ENCODE results near the gene CDK17. TPM values are rescaled to one million over a fixed set of nuclear protein-coding genes. Genes with fewer than 3 reads are reported as not detected.

Gene CDK17
- total RNA-seq, 2 donors from 2014 or later = 36.2 to 39.9 TPM

GRCh38 chr12:96366381-96366654 lies 33.9 kb downstream of the CDK17 start:
- Mint-ChIP-seq H3K27ac (no peak overlapping the region), H3K4me1 (peaks cover 34% of the 10 kb centered on the region), H3K4me3 (no peak overlapping the region), H3K36me3 (ENCODE audit: low read depth) (no peaks in the 10 kb centered on the region), H3K27me3 (ENCODE audit: insufficient read depth) (no peaks in the 10 kb centered on the region), H3K9me3 (no peaks in the 10 kb centered on the region)
- WGBS, 2 experiments (ENCODE audit: insufficient coverage in 1 of 2, insufficient read length in 1 of 2) = 90 to 94% methylated on average over 2 of the region's 2 CpGs
- Histone ChIP-seq H3K27ac (ENCODE audit: low read depth, low read length) (no peak overlapping the region), H3K4me1 (ENCODE audit: control insufficient read depth, insufficient read depth, low read length) (peaks cover 8% of the 10 kb centered on the region), H3K36me3 (ENCODE audit: control insufficient read depth, insufficient read depth, low read length) (no peaks in the 10 kb centered on the region), H3K27me3 (ENCODE audit: control insufficient read depth, insufficient read depth, low read length, poor library complexity, severe bottlenecking) (no peaks in the 10 kb centered on the region), H3K9me3 (ENCODE audit: control insufficient read depth, low read length) (no peaks in the 10 kb centered on the region), H3K9ac (ENCODE audit: extremely low read depth, low read length, poor library complexity, severe bottlenecking) (no peak overlapping the region), H3K4me3 (ENCODE audit: low read length) (no peak overlapping the region)
- no peak for TF ChIP-seq CTCF (conservative IDR thresholded peaks at IDR 0.05)
- no peak for DNase-seq

GRCh38 chr12:96365604-96366380 lies 34.4 kb downstream of the CDK17 start:
- H3K9me3 Mint-ChIP-seq = no peaks in the 10 kb centered on the region
- Histone ChIP-seq H3K4me3 (ENCODE audit: low read length) (no peak overlapping the region), H3K9ac (ENCODE audit: extremely low read depth, low read length, poor library complexity, severe bottlenecking) (no peak overlapping the region), H3K27me3 (ENCODE audit: control insufficient read depth, insufficient read depth, low read length, poor library complexity, severe bottlenecking) (no peaks in the 10 kb centered on the region), H3K4me1 (ENCODE audit: control insufficient read depth, insufficient read depth, low read length) (peaks cover 13% of the 10 kb centered on the region), H3K36me3 (ENCODE audit: control insufficient read depth, insufficient read depth, low read length) (no peaks in the 10 kb centered on the region), H3K27ac (ENCODE audit: low read depth, low read length) (no peak overlapping the region), H3K9me3 (ENCODE audit: control insufficient read depth, low read length) (no peaks in the 10 kb centered on the region)
- WGBS, 2 experiments (ENCODE audit: insufficient coverage in 1 of 2, insufficient read length in 1 of 2) = 95% methylated on average over 2 of the region's 2 CpGs; no CpG with 5 or more reads in 1 of the 2 experiments
- TF ChIP-seq CTCF (conservative IDR thresholded peaks at IDR 0.05) = no peak
- H3K4me1 Mint-ChIP-seq = peaks cover 35% of the 10 kb centered on the region
- H3K36me3 Mint-ChIP-seq (ENCODE audit: low read depth) = no peaks in the 10 kb centered on the region
- no peak overlapping the region for H3K4me3 Mint-ChIP-seq
- DNase-seq = no peak
- no peak overlapping the region for H3K27ac Mint-ChIP-seq
- no peaks in the 10 kb centered on the region for H3K27me3 Mint-ChIP-seq (ENCODE audit: insufficient read depth)

- DNase-seq = no peak
- Mint-ChIP-seq H3K9me3 (no peaks in the 10 kb centered on the region), H3K27me3 (ENCODE audit: insufficient read depth) (no peaks in the 10 kb centered on the region)
Measured at GRCh38 chr12:96364092-96364700, 36.0 kb downstream of the CDK17 start.

More at GRCh38 chr12:96364092-96364700, 36.0 kb downstream of the CDK17 start:
- H3K4me3 ChIP-seq (ENCODE audit: low read length) = no peak overlapping the region
- H3K27ac ChIP-seq (ENCODE audit: low read depth, low read length) = no peak overlapping the region
- H3K36me3 ChIP-seq (ENCODE audit: control insufficient read depth, insufficient read depth, low read length) = no peaks in the 10 kb centered on the region
- no peaks in the 10 kb centered on the region for H3K27me3 ChIP-seq (ENCODE audit: control insufficient read depth, insufficient read depth, low read length, poor library complexity, severe bottlenecking)
- H3K4me1 ChIP-seq (ENCODE audit: control insufficient read depth, insufficient read depth, low read length) = peaks cover 13% of the 10 kb centered on the region
- H3K36me3 Mint-ChIP-seq (ENCODE audit: low read depth) = no peaks in the 10 kb centered on the region
- peaks cover 38% of the 10 kb centered on the region for H3K4me1 Mint-ChIP-seq
- H3K27ac Mint-ChIP-seq = peak overlapping the region; percentile 35
- 94 to 100% methylated on average over 3 of the region's 3 CpGs for WGBS, 2 experiments (ENCODE audit: insufficient coverage in 1 of 2, insufficient read length in 1 of 2)
- H3K9ac ChIP-seq (ENCODE audit: extremely low read depth, low read length, poor library complexity, severe bottlenecking) = no peak overlapping the region
- TF ChIP-seq CTCF (conservative IDR thresholded peaks at IDR 0.05) = no peak
- H3K4me3 Mint-ChIP-seq = no peak overlapping the region
- H3K9me3 ChIP-seq (ENCODE audit: control insufficient read depth, low read length) = no peaks in the 10 kb centered on the region

All from endodermal cell (in vitro differentiated cells).